Activated B cell treated with CpG ODN at 0.5 μM for 24 hours (primary cell): Measurements from ENCODE around the gene OPA3. TPM values are rescaled to one million over a fixed set of nuclear protein-coding genes. Genes with fewer than 3 reads are reported as not detected.

Experiments used
- ATAC-seq: fragments of 200-7000 bp; cut with Tn5 transposase; one replicate; pipeline ENCODE4 v1.10.0; 2021; ENCODE audit warnings: low read depth, mild to moderate bottlenecking, moderate library complexity
- CTCF ChIA-PET: fragments of 350-600 bp; sonication (Branson Sonifier 250); formaldehyde crosslinking; loops from one replicate; lab custom pipeline; 2021; ENCODE audit warnings: antibody characterized with exemption; lab: Charles Lee
- POLR2A ChIA-PET: fragments of 350-600 bp; sonication (Branson Sonifier 250); formaldehyde crosslinking; loops from one replicate; lab custom pipeline; 2021; ENCODE audit warnings: antibody characterized with exemption; lab: Charles Lee
- DNase-seq: peaks from one replicate; pipeline ENCODE4 v3.0.0; 2022
- H3K27ac Mint-ChIP-seq: one replicate; pipeline ENCODE4 v1.8.0; 2020; ENCODE audit warnings: mixed read lengths
- H3K27me3 Mint-ChIP-seq: one replicate; pipeline ENCODE4 v1.8.0; 2021; ENCODE audit warnings: mixed read lengths
- H3K36me3 Mint-ChIP-seq: one replicate; pipeline ENCODE4 v1.8.0; 2021; ENCODE audit warnings: low read depth, mixed read lengths
- H3K4me1 Mint-ChIP-seq: one replicate; pipeline ENCODE4 v1.8.0; 2021; ENCODE audit warnings: mixed read lengths
- H3K4me3 Mint-ChIP-seq: one replicate; pipeline ENCODE4 v1.8.0; 2020; ENCODE audit warnings: mild to moderate bottlenecking, mixed read lengths
- H3K9me3 Mint-ChIP-seq: one replicate; pipeline ENCODE4 v1.8.0; 2020; ENCODE audit warnings: mixed read lengths
- CTCF ChIP-seq: fragments of 200-600 bp; IDR thresholded peaks from one replicate; pipeline ENCODE4 v1.8.0; 2022; ENCODE audit warnings: antibody characterized with exemption, mild to moderate bottlenecking
- intact Hi-C: fragments of 100-400 bp; cut with micrococcal nuclease; formaldehyde crosslinking; loops from one replicate; pipeline ENCODE4 v1.15.1; 2024
- total RNA-seq: library from RNA; stranded (reverse); gene quantifications from 2 replicates; pipeline ENCODE4 v1.2.3, GENCODE V29; 2022

Gene OPA3
- total RNA-seq, 1 donor from 2014 or later = 14.4 TPM

DNA sequence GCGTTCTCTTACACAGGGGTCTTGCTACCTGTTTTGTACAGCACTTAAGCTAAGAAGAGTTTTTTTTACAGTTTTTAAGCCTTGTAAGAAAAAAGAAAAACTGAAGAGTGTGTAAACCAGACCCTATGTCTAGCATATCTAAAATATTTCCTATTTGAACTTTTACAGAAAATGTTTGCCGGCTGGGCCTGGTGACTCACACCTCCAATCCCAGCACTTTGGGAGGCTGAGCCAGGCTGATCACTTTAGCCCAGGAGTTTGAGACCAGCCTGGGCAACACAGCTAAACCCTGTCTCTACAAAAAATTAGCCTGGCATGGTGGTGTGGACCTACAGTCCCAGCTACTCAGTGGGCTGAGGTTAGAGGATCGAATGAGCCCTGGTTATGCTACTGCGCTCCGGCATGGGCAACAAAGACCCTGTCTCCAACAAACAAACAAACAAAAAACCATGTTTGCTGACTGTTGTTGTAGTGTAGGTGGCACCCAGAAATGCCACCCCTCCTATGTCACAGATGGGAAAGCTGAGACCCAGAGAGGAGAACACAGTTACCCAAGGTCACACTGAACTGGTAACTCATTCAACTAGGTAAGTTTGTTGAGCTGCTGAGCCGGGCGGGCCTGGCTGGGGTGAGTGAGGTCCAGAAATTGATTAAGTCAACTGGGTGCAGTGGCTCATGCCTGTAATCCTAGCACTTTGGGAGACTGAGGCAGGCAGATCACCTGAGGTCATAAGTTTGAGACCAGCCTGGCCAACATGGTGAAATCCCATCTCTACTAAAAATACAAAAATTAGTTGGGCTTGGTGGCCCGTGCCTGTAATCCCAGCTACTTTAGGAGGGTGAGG is 79.2 kb downstream of the OPA3 start:
- DNase-seq = no peak
- peak overlapping the region; percentile 75 for H3K4me3 Mint-ChIP-seq
- intact Hi-C loops = loop anchor here (5.0 kb wide), 1 partner anchor 52 kb away; no protein-coding TSS in a partner anchor
- H3K27me3 Mint-ChIP-seq = no peaks in the 10 kb centered on the region
- peaks cover 50% of the 10 kb centered on the region for H3K4me1 Mint-ChIP-seq
- peaks cover 17% of the 10 kb centered on the region for H3K36me3 Mint-ChIP-seq
- CTCF ChIA-PET = interaction anchor here (0.9 to 2.2 kb wide), 8 partner anchors 10 to 187 kb away, joined by 3 to 5 read pairs (median 4); partner anchors contain the start of genes QPCTL and SNRPD2
- H3K9me3 Mint-ChIP-seq = no peaks in the 10 kb centered on the region
- ATAC-seq = no peak
- no peak for TF ChIP-seq CTCF
- peak overlapping the region; percentile 83 for H3K27ac Mint-ChIP-seq
- POLR2A ChIA-PET = interaction anchor here (0.6 to 1.7 kb wide), 9 partner anchors 9 to 1783 kb away, joined by 3 to 8 read pairs (median 4); partner anchors contain the start of gene QPCTL

- intact Hi-C loops = no loop called here
- ChIA-PET POLR2A (interaction anchor here (1.3 kb wide), 1 partner anchor 12 kb away, joined by 4 read pairs; no protein-coding TSS in a partner anchor), CTCF (interaction anchor here (1.5 kb wide), 1 partner anchor 12 kb away, joined by 5 read pairs; no protein-coding TSS in a partner anchor)
- Mint-ChIP-seq H3K9me3 (no peaks in the 10 kb centered on the region), H3K36me3 (peaks cover 7% of the 10 kb centered on the region), H3K4me1 (peaks cover 44% of the 10 kb centered on the region), H3K4me3 (no peak overlapping the region), H3K27ac (no peak overlapping the region), H3K27me3 (no peaks in the 10 kb centered on the region)
- TF ChIP-seq CTCF = no peak
- ATAC-seq = no peak
- no peak for DNase-seq
Measured at GRCh38 chr19:45503909-45504308, 80.7 kb downstream of the OPA3 start.

GRCh38 chr19:45502111-45502510 is 82.5 kb downstream of the OPA3 start:
- peak overlapping the region; percentile 83 for H3K27ac Mint-ChIP-seq
- DNase-seq (no peak), ATAC-seq (no peak)
- no peak for TF ChIP-seq CTCF
- H3K27me3 Mint-ChIP-seq = no peaks in the 10 kb centered on the region
- intact Hi-C loops = no loop called here
- ChIA-PET CTCF (interaction anchor here (1.0 kb wide), 1 partner anchor 13 kb away, joined by 3 read pairs; no protein-coding TSS in a partner anchor), POLR2A (no interaction called here)
- no peaks in the 10 kb centered on the region for H3K9me3 Mint-ChIP-seq
- peaks cover 55% of the 10 kb centered on the region for H3K4me1 Mint-ChIP-seq
- peak overlapping the region; percentile 50 for H3K4me3 Mint-ChIP-seq
- no peaks in the 10 kb centered on the region for H3K36me3 Mint-ChIP-seq

- H3K9me3 Mint-ChIP-seq = no peaks in the 10 kb centered on the region
- DNase-seq (no peak), ATAC-seq (no peak)
- no peak for TF ChIP-seq CTCF
- POLR2A ChIA-PET = no interaction called here
- intact Hi-C loops = no loop called here
- H3K4me1 Mint-ChIP-seq = peaks cover 57% of the 10 kb centered on the region
- CTCF ChIA-PET = interaction anchor here (0.6 kb wide), 1 partner anchor 23 kb away, joined by 3 read pairs; no protein-coding TSS in a partner anchor
- no peaks in the 10 kb centered on the region for H3K27me3 Mint-ChIP-seq
- H3K4me3 Mint-ChIP-seq = no peak overlapping the region
- H3K27ac Mint-ChIP-seq = peak overlapping the region; percentile 83
- H3K36me3 Mint-ChIP-seq = no peaks in the 10 kb centered on the region
Measured at GRCh38 chr19:45501730-45502014, 82.9 kb downstream of the OPA3 start.
